IPS-NIHi11 (cell line): ENCODE measurements around the gene IRF9.

Source experiments
- DNase-seq: peaks from one replicate; pipeline ENCODE4 v3.0.0; 2012; ENCODE audit warnings: mixed read lengths, low spot score

IRF9 gene

GRCh38 chr14:24131549-24131966 is 29.5 kb upstream of the IRF9 start:
- no peak for DNase-seq

- no peak for DNase-seq
These were observed 28.9 kb upstream of the IRF9 start for GRCh38 chr14:24132061-24132685.

DNA sequence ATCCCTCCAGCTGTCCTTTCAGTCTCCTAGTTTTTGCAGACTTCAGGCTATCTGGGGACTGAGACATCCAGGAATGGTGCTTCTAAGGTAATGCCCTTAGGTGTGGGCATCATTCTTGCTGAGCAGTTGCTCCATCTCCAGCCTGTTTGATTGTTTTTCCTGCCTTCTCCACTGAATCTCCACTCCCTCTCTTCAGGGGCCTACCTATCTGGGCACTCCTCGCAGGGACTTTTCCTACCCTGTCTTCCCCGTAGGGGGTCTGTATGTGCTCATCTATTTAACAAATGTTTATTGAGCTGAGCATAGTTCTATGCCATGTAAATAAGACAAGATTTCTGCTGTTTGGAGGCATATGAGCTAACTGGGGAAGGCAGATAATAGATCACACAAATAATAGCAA is 28.1 kb upstream of the IRF9 start:
- no peak for DNase-seq

GRCh38 chr14:24133735-24134134 is 27.3 kb upstream of the IRF9 start:
- DNase-seq, result no peak

- no peak for DNase-seq
These were observed 25.6 kb upstream of the IRF9 start for GRCh38 chr14:24135584-24135833.

- peak; percentile 93 for DNase-seq
These were observed 25.0 kb upstream of the IRF9 start, which contains the start of gene PSME1 for GRCh38 chr14:24135834-24136683. TSS of gene PSME1 (plus strand) at chr14:24136194. CDS start at chr14:24136263, 69 bp downstream.

- no peak for DNase-seq
These were observed 24.2 kb upstream of the IRF9 start for GRCh38 chr14:24136684-24137528.

- DNase-seq, result no peak
These were observed 23.3 kb upstream of the IRF9 start for GRCh38 chr14:24137529-24138395.

DNA sequence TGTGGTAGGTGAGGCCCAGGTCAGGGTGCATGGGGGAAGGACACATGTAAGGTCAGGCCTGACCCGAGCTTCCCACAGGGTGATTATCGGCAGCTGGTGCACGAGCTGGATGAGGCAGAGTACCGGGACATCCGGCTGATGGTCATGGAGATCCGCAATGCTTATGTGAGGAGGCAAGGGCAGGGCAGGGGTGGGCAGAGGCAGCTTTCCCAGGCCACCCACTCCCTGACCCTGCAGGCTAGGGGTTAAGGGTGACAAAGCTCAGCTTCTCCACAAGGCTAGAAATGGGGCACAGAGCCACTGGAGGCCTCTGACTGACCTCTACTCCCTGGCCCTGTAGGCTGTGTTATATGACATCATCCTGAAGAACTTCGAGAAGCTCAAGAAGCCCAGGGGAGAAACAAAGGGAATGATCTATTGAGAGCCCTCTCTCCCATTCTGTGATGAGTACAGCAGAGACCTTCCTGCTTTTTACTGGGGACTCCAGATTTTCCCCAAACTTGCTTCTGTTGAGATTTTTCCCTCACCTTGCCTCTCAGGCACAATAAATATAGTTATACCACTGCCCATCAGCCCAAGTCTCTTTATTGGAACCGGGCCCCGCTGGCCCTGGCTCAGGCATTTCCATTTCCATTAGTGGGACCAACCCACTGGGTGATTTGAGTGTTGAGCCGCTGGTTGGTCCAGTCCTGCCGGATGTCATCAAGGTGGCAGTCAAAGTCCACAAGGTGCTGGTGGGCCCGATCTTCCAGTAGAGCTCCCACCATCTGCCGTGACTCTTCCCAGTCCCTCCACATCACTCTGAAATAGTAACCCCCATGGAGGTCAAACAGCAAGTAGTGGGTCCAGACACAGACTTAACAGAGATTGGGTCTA is 22.4 kb upstream of the IRF9 start:
- no peak for DNase-seq

- no peak for DNase-seq
These were observed 21.7 kb upstream of the IRF9 start for GRCh38 chr14:24139272-24139934.

DNA sequence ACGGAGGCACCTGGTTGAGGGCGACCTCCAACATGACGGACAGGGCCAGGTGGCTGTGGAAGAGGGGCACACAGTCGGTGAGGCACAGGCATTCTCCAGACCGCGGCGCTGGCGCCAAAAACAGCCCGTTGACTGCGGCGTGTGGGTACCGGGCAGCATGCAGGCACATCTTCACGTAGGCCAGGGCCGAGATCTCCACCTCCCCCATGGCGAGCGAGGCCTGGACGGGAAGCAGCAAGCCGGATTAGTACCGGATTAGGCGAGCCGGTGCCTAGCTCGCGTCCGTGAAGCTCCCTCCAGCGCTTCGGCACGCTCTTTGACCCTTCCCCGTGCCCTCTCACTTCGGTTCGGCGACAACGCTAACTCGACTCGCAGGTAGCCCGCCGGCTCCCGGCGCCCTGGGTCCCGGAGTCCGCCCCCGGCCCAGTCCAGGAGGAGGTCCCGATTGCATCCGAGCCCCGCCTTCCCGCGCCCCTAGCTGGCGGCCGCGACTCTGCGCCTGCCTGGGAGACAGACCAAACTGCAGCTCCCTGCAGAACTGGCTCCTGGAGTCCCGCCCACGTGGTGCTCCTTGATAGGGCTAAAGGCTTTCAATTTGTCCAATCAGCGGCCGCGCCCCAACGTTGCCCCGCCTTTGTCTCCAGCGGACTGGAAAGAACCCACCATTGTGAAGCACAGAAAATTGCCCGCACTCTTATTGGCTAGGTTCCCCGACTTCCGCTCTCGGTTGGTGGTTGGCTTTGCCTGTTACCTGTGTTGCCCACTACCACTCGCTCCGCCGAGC is 19.8 kb upstream of the IRF9 start, which contains the start of gene EMC9:
EMC9 (minus strand) TSS at position 495 of the 784 bp plus-strand sequence; CDS start at position 208, 287 bp downstream.
- DNase-seq, result peak; percentile 94

DNA sequence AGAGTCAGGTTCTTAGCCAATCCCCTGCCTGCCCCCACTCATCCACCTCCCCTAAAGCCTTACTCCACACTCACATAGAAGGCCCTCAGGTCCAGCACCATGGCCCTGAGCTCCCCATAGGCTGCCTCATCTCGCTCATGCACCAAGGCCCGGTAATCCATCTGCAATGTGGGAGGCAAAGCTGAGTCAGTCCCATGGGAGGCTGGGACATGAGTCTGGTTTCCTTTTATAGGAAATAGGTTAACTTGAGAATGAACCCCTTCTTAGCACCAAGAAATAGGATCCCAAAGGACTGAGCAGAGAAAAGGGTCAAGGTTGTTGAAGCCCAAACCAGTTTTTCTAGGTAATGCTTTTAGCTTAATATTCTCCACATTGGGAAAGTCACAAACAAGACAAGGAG is 17.6 kb upstream of the IRF9 start:
- no peak for DNase-seq

DNA sequence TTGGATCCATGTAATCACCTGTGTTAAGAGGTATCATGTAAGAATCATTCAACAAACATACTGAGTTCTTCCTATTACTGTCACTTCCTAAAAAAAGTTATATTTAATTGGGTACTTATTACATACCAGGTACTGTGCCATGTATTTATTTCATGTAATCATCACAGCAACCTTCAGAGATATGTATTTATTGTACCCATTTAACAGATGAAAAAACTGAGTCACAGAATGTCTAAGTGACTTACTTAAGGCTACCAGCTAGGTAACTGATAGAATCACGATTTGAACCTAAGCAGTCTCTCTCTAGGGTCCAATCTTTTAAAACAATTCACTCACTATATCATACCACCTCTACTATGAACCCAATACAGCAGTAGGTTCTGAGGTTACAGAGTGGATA is 16.6 kb upstream of the IRF9 start:
- DNase-seq, result no peak

DNA sequence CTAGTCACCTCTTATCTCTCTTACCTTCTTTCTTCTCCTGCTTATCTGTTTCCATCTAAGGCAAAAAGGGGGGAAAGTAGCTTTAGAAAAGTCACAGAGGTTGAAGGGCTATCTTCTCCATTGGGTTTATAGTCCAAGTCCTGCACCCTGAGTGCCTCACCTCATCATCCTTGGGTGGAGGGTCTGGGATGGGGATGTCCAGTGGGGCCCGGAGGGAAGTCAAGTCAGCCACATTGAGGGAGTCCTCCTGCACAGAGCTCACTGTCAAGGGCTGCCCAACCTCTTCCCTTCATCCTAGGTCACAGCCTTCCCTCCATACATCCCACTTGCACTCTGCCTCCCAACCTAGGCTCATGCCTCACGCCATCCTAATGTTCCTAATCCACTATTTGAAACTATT is 15.8 kb upstream of the IRF9 start:
- DNase-seq, result no peak

- no peak for DNase-seq
These were observed 15.2 kb upstream of the IRF9 start for GRCh38 chr14:24145690-24146452.

DNA sequence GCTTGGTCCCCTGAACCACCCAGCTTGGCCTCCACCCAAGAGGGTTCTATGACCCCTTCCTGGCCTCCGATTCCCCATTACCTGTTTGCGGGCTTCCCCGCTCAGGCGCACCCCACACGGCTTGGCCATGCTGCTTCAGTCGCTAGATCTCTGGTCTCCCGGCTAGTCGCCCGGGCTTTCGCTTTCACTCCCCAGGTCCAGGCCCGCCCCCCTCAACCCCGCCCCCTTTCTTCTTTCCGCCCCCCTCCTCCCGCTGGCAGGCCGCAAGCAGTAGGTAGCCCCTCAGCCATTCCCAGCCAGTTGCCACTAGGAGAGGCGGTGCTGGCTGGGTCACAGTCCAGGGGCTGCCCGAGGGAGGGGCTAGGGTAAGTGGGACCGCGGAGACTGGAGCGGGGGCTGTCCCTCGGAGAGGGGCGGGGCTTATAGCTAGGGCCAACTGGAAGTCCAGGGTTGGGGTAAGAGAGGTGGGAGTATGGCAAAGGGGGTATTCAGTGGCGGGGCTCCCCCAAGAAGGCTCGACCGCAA is 14.6 kb upstream of the IRF9 start, which contains the start of gene PSME2:
PSME2 (minus strand) TSS at position 158 of the 525 bp plus-strand sequence; CDS start at position 129, 29 bp downstream.
- peak; percentile 93 for DNase-seq

DNA sequence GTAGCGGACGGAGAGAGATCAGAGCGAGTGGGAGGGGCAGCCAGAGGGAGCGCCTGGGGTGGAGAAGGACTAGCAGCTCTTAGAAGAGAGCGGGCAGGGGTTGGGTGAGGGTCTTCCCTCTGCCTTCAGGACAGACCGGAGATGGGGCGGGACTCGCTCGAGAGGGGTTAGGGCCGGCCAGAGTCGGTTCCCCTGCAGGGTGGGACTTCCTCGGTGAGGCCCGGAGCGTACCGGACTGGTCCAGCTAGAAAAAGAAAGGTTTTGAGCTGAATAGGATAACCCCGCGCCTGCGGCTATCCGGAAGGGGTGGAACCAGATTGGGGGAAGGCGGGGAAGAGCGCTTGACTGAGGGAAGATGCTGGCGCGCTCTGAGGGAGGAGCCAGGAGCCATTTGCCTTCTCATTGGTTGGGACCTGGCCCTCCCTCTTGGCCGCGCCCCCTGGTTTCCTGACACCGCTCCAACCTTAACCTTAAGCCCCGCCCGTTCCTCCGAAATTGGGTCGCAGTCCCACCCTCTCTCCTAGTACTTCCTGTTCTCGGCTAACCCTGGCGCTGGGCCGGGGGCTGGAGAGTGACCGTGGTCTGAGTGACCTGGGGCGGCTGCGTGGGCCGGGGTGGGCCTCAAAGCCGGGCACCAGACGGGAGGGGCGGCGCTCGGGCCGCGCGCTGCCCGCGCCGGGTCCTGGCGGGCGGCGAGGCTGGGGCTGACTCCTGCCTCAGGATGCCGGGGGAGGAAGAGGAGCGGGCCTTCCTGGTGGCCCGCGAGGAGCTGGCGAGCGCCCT is 13.9 kb upstream of the IRF9 start, which contains the start of gene RNF31:
RNF31 (plus strand) TSS at position 521 of the 783 bp plus-strand sequence; CDS start at position 722, 201 bp downstream.
- peak; percentile 95 for DNase-seq
